SK-N-SH (cell line): ENCODE measurements around the gene SLC46A2. TPM values are rescaled to one million over a fixed set of nuclear protein-coding genes. Genes with fewer than 3 reads are reported as not detected.

ENCODE experiments used
- CTCF ChIA-PET: fragments of 300-600, 350-600 bp; formaldehyde crosslinking; extraction: SDS; loops from one replicate; lab custom pipeline; 2021; lab: Yijun Ruan, JAX
- POLR2A ChIA-PET: fragments of 350-600 bp; sonication (Branson Sonifier 250); formaldehyde crosslinking; extraction: SDS; loops from one replicate; lab custom pipeline; 2020; ENCODE audit warnings: antibody characterized with exemption, inconsistent platforms; lab: Yijun Ruan, JAX
- DNase-seq: peaks from one replicate; pipeline ENCODE4 v3.0.0; 2012
- H2AFZ ChIP-seq: fragments of 200-600 bp; sonication (generic); 2 replicates; pipeline ENCODE4 v1.8.1; 2016; ENCODE audit warnings: antibody characterized with exemption, mild to moderate bottlenecking, low read depth
- H3F3A ChIP-seq: fragments of 200-600 bp; sonication (generic); replicated peaks from 2 replicates; pipeline ENCODE3; 2016; ENCODE audit warnings: antibody characterized with exemption, mild to moderate bottlenecking; ENCODE audit not compliant: insufficient read depth
- H3K27ac ChIP-seq, 2 experiments: fragments of 200-500 bp in 1 of 2; fragments of 200-600 bp in 1 of 2; sonication (Bioruptor generic) in 1 of 2; sonication (generic), shearing (Covaris generic) in 1 of 2; 2 replicates each; pipeline versions ENCODE4 v1.5.1 to v1.6.1; 2014 to 2016; ENCODE audit warnings: low read depth in 2 of 2, inconsistent platforms in 1 of 2, low read length in 1 of 2, mild to moderate bottlenecking in 1 of 2, mixed read lengths in 1 of 2
- H3K27me3 ChIP-seq: fragments of 200-600 bp; sonication (generic), shearing (Covaris generic); 2 replicates; pipeline ENCODE4 v1.6.1; 2016; ENCODE audit warnings: mixed run types; ENCODE audit not compliant: insufficient read depth
- H3K36me3 ChIP-seq, 2 experiments: fragments of 200-500 bp in 1 of 2; fragments of 200-600 bp in 1 of 2; sonication (Bioruptor generic) in 1 of 2; sonication (generic) in 1 of 2; replicated peaks in 1 of 2; 2 replicates each; pipeline versions ENCODE3 to v1.5.1; 2014 to 2016; ENCODE audit warnings: low read length in 1 of 2, mild to moderate bottlenecking in 1 of 2; ENCODE audit not compliant: insufficient read depth in 2 of 2, control insufficient read depth in 1 of 2
- H3K4me1 ChIP-seq, 2 experiments: fragments of 200-500 bp in 1 of 2; fragments of 200-600 bp in 1 of 2; sonication (Bioruptor generic) in 1 of 2; sonication (generic), shearing (Covaris generic) in 1 of 2; 2 replicates each; pipeline versions ENCODE4 v1.5.1 to v1.6.1; 2014 to 2016; ENCODE audit warnings: low read depth in 1 of 2, low read length in 1 of 2, mixed run types in 1 of 2; ENCODE audit not compliant: insufficient read depth in 2 of 2, control insufficient read depth in 1 of 2
- H3K4me2 ChIP-seq: fragments of 200-600 bp; sonication (generic), shearing (Covaris generic); 2 replicates; pipeline ENCODE4 v1.6.1; 2017; ENCODE audit warnings: mixed run types
- H3K4me3 ChIP-seq, 2 experiments: fragments of 200-500 bp in 1 of 2; fragments of 200-600 bp in 1 of 2; sonication (Bioruptor generic) in 1 of 2; sonication (generic), shearing (Covaris generic) in 1 of 2; 2 replicates each; pipeline versions ENCODE4 v1.5.1 to v1.8.1; 2014 to 2016; ENCODE audit warnings: low read depth in 2 of 2, inconsistent platforms in 1 of 2, low read length in 1 of 2, mild to moderate bottlenecking in 1 of 2, mixed read lengths in 1 of 2, moderate library complexity in 1 of 2
- H3K79me2 ChIP-seq: fragments of 200-600 bp; sonication (generic); 2 replicates; pipeline ENCODE4 v1.8.1; 2017; ENCODE audit warnings: mild to moderate bottlenecking; ENCODE audit not compliant: insufficient read depth
- H3K9ac ChIP-seq: fragments of 200-600 bp; sonication (generic); 2 replicates; pipeline ENCODE4 v1.6.1; 2017; ENCODE audit warnings: mixed run types
- H3K9me2 ChIP-seq: fragments of 200-600 bp; sonication (generic); 2 replicates; pipeline ENCODE4 v1.6.1; 2017; ENCODE audit warnings: mixed run types
- H3K9me3 ChIP-seq: fragments of 200-600 bp; sonication (generic); 2 replicates; pipeline ENCODE4 v1.6.1; 2017; ENCODE audit warnings: mixed run types, mild to moderate bottlenecking, moderate library complexity
- H4K20me1 ChIP-seq: fragments of 200-600 bp; sonication (generic); 2 replicates; pipeline ENCODE4 v1.6.1; 2017; ENCODE audit warnings: mild to moderate bottlenecking, mixed run types; ENCODE audit not compliant: insufficient read depth
- CHD2 ChIP-seq: fragments of 150-350 bp; IDR thresholded peaks from 2 replicates; pipeline ENCODE4 v1.6.1; 2018; ENCODE audit warnings: low read length; ENCODE audit not compliant: partially characterized antibody
- ELF1 ChIP-seq: IDR thresholded peaks from 2 replicates; pipeline ENCODE4 v1.4.0; 2012
- EP300 ChIP-seq, 2 experiments: IDR thresholded peaks; 2 replicates each; pipeline versions ENCODE4 v1.4.0 to v1.6.1; 2012; ENCODE audit warnings: borderline replicate concordance in 1 of 2, low read depth in 1 of 2, low read length in 1 of 2
- FOSL2 ChIP-seq: IDR thresholded peaks from 2 replicates; pipeline ENCODE4 v1.4.0; 2012; ENCODE audit warnings: low read depth, mild to moderate bottlenecking, moderate library complexity, borderline replicate concordance
- FOXJ3 ChIP-seq: sonication (generic); formaldehyde crosslinking; IDR thresholded peaks from 2 replicates; pipeline ENCODE4 v1.5.1; 2020; ENCODE audit warnings: mild to moderate bottlenecking, missing genetic modification reagents
- GATA2 ChIP-seq: sonication (generic); formaldehyde crosslinking; IDR thresholded peaks from 2 replicates; pipeline ENCODE4 v1.5.0; 2020; ENCODE audit warnings: mild to moderate bottlenecking, missing genetic modification reagents
- NFIC ChIP-seq: IDR thresholded peaks from 2 replicates; pipeline ENCODE4 v1.4.0; 2012; ENCODE audit warnings: borderline replicate concordance
- NRF1 ChIP-seq: IDR thresholded peaks from 2 replicates; pipeline ENCODE4 v1.6.1; 2012; ENCODE audit warnings: low read depth, mild to moderate bottlenecking, low read length
- POLR2AphosphoS5 ChIP-seq: IDR thresholded peaks from 2 replicates; pipeline ENCODE4 v1.6.1; 2012; ENCODE audit warnings: low read depth, low read length
- RAD21 ChIP-seq: IDR thresholded peaks from 2 replicates; pipeline ENCODE4 v1.6.1; 2012; ENCODE audit warnings: mild to moderate bottlenecking, low read length
- RXRA ChIP-seq: IDR thresholded peaks from 2 replicates; pipeline ENCODE4 v1.4.0; 2012; ENCODE audit warnings: low read depth, mild to moderate bottlenecking, borderline replicate concordance
- SIN3A ChIP-seq: IDR thresholded peaks from 2 replicates; pipeline ENCODE4 v1.6.1; 2012; ENCODE audit warnings: low read depth, mild to moderate bottlenecking, low read length, moderate library complexity, borderline replicate concordance
- SMC3 ChIP-seq: IDR thresholded peaks from 2 replicates; pipeline ENCODE4 v1.6.1; 2012; ENCODE audit warnings: low read depth, low read length, improper control_type of control experiment
- TCF12 ChIP-seq: IDR thresholded peaks from 2 replicates; pipeline ENCODE4 v1.4.0; 2012
- USF1 ChIP-seq: IDR thresholded peaks from 2 replicates; pipeline ENCODE4 v1.4.0; 2012; ENCODE audit warnings: low read depth, borderline replicate concordance
- ZBTB33 ChIP-seq: IDR thresholded peaks from 2 replicates; pipeline ENCODE4 v1.4.0; 2012; ENCODE audit warnings: low read depth, borderline replicate concordance
- WGBS: methylation state at CpG from one replicate; pipeline ENCODE4 v1.1.6; 2017; ENCODE audit warnings: low lambda C conversion rate; 5-methylcytosine and 5-hydroxymethylcytosine counted together
- polyA plus RNA-seq, 3 experiments: library from polyadenylated mRNA; depleted of rRNA; stranded (reverse); fragments of >200 nt; gene quantifications; 2 replicates each; pipeline ENCODE4 v1.2.3, GENCODE V29; 2012
- TF ChIP-seq, protein P1 (sequence below): IDR thresholded peaks from 2 replicates; pipeline ENCODE4; 2012

The SLC46A2 gene
- polyA plus RNA-seq, 1 of the 3 experiments (the other 2 are of a cell fraction): not detected

DNA sequence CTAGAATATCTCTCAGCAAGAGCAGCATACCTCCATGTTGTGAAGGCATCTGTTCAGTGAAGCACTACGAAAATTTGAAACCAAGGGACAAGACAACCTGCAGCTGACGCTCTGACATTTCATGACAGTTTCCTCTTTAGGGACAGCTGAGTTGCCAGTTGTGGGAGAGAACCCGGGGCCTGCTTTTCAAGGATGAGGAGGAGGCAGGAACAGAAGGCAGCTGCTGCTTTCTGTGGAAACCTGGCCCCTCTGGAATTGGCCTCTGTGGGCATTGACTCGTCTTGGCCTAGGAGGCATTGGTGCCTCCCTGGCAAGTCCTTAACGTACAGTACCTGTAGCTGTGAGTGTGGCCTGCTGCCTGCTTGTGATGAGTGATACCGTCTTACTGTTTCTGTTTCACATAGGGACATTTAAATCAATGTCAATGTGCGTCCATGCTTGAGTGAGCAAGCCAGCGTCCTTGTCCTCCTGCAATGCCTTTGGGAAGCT lies 21.6 kb downstream of the SLC46A2 start:
- DNase-seq: no peak

More for the DNA sequence above, 21.6 kb downstream of the SLC46A2 start:
- no peaks in the 10 kb centered on the region for H3K4me1 ChIP-seq
- H3K4me2 ChIP-seq: no peak overlapping the region
- POLR2A ChIA-PET: interaction anchor here (0.6 kb wide), 1 partner anchor 624 kb away, joined by 3 read pairs; no protein-coding TSS in a partner anchor
- H3K27ac ChIP-seq: no peak overlapping the region
- H3K9ac ChIP-seq: no peak overlapping the region
- no peaks in the 10 kb centered on the region for H3K9me3 ChIP-seq
- peaks cover 0 to 6% of the 10 kb centered on the region in 2 experiments for H3K36me3 ChIP-seq
- TF ChIP-seq FOSL2: no peak
- no peak for TF ChIP-seq ZBTB33
- TF ChIP-seq NRF1: no peak
- TF ChIP-seq POLR2AphosphoS5: no peak
- no peak for TF ChIP-seq GATA2 (CRISPR knock-in tag)
- TF ChIP-seq ELF1: no peak
- TF ChIP-seq SIN3A: no peak
- TF ChIP-seq NFIC: no peak
- TF ChIP-seq SMC3: no peak
- TF ChIP-seq, protein P1, sequence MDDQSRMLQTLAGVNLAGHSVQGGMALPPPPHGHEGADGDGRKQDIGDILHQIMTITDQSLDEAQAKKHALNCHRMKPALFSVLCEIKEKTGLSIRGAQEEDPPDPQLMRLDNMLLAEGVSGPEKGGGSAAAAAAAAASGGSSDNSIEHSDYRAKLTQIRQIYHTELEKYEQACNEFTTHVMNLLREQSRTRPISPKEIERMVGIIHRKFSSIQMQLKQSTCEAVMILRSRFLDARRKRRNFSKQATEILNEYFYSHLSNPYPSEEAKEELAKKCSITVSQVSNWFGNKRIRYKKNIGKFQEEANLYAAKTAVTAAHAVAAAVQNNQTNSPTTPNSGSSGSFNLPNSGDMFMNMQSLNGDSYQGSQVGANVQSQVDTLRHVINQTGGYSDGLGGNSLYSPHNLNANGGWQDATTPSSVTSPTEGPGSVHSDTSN: no peak
- no peak for TF ChIP-seq EP300 (IDR thresholded peaks at IDR 0.05; ENCODE audit: borderline replicate concordance in 1 of 2, low read depth in 1 of 2, low read length in 1 of 2)
- TF ChIP-seq TCF12: no peak
- TF ChIP-seq USF1: no peak
- TF ChIP-seq RXRA: no peak
- TF ChIP-seq RAD21: no peak
- no peak for TF ChIP-seq CHD2
- no peak for TF ChIP-seq FOXJ3
- TF ChIP-seq, all 33 proteins: peak for 0
- no peaks in the 10 kb centered on the region for H3K9me2 ChIP-seq
- H3K27me3 ChIP-seq: no peaks in the 10 kb centered on the region
- no peaks in the 10 kb centered on the region for H3K79me2 ChIP-seq
- CTCF ChIA-PET: interaction anchor here (0.6 to 1.2 kb wide), 2 partner anchors 24 to 1271 kb away, joined by 4 to 5 read pairs; no protein-coding TSS in a partner anchor
- no peaks in the 10 kb centered on the region for H4K20me1 ChIP-seq
- 80% methylated on average over 8 of the region's 8 CpGs for WGBS
- no peaks in the 10 kb centered on the region for H3F3A ChIP-seq
- no peak overlapping the region for H2AFZ ChIP-seq
- H3K4me3 ChIP-seq: no peak overlapping the region
